Stimulated activated CD4-positive, alpha-beta T cell treated with anti-CD3 and anti-CD28 coated beads, Interleukin-15, amount 100 ng/mL, for 1 hour (primary cell): ENCODE data around the gene ESCO1.

Source experiments
- DNase-seq, 2 donors: peaks; one replicate each; pipeline ENCODE4 v3.0.0-alpha.2; 2020; ENCODE audit warnings: low read depth in 1 of 2, low spot score in 1 of 2

ESCO1 gene

GRCh38 chr18:21489919-21490495 is 110.5 kb downstream of the ESCO1 start:
- DNase-seq, result no peak

GRCh38 chr18:21489119-21489750 is 111.3 kb downstream of the ESCO1 start:
- DNase-seq, result no peak

- no peak for DNase-seq
These were observed 113.5 kb downstream of the ESCO1 start for GRCh38 chr18:21486905-21487437.

GRCh38 chr18:21484851-21485636 is 115.5 kb downstream of the ESCO1 start:
- DNase-seq, result no peak

GRCh38 chr18:21483051-21483450 is 117.5 kb downstream of the ESCO1 start:
- DNase-seq, result no peak

- DNase-seq, result no peak
These were observed 118.8 kb downstream of the ESCO1 start for GRCh38 chr18:21481739-21482138.

- DNase-seq, result no peak
These were observed 120.8 kb downstream of the ESCO1 start for GRCh38 chr18:21479721-21480120.
